Stimulated activated naive CD8-positive, alpha-beta T cell treated with anti-CD3 and anti-CD28 coated beads, Interleukin-15, Interleukin-2, amounts not matched to agents 100 ng/mL and 50 ng/mL, for 24 hours (primary cell): ENCODE measurements around the gene STAT2.

ENCODE experiments used
- H3K27ac Mint-ChIP-seq: one replicate; pipeline ENCODE4 v1.8.0; 2021; ENCODE audit warnings: mild to moderate bottlenecking, mixed read lengths
- H3K27me3 Mint-ChIP-seq: one replicate; pipeline ENCODE4 v1.8.0; 2021; ENCODE audit warnings: mixed read lengths
- H3K36me3 Mint-ChIP-seq: one replicate; pipeline ENCODE4 v1.8.0; 2021; ENCODE audit warnings: low read depth, mixed read lengths
- H3K4me1 Mint-ChIP-seq: one replicate; pipeline ENCODE4 v1.8.0; 2021; ENCODE audit warnings: low read depth, mixed read lengths
- H3K4me3 Mint-ChIP-seq: one replicate; pipeline ENCODE4 v1.8.0; 2021; ENCODE audit warnings: mild to moderate bottlenecking, mixed read lengths
- H3K9me3 Mint-ChIP-seq: one replicate; pipeline ENCODE4 v1.8.0; 2021; ENCODE audit warnings: mixed read lengths

STAT2 gene

GRCh38 chr12:56297400-56297799 is 62.5 kb downstream of the STAT2 start:
- peak overlapping the region; percentile 37 for H3K4me3 Mint-ChIP-seq
- H3K36me3 Mint-ChIP-seq = peaks cover 48% of the 10 kb centered on the region
- H3K4me1 Mint-ChIP-seq = peaks cover 66% of the 10 kb centered on the region
- no peaks in the 10 kb centered on the region for H3K27me3 Mint-ChIP-seq
- H3K27ac Mint-ChIP-seq = peak overlapping the region; percentile 58
- H3K9me3 Mint-ChIP-seq = no peaks in the 10 kb centered on the region

- Mint-ChIP-seq H3K4me3 (peak overlapping the region; percentile 6), H3K9me3 (no peaks in the 10 kb centered on the region), H3K27me3 (no peaks in the 10 kb centered on the region), H3K27ac (no peak overlapping the region), H3K36me3 (peaks cover 50% of the 10 kb centered on the region), H3K4me1 (peaks cover 66% of the 10 kb centered on the region)
These were observed 63.6 kb downstream of the STAT2 start for GRCh38 chr12:56296295-56296694.

- H3K36me3 Mint-ChIP-seq = peaks cover 59% of the 10 kb centered on the region
- peaks cover 60% of the 10 kb centered on the region for H3K4me1 Mint-ChIP-seq
- H3K27me3 Mint-ChIP-seq = no peaks in the 10 kb centered on the region
- H3K27ac Mint-ChIP-seq = peak overlapping the region; percentile 77
- no peaks in the 10 kb centered on the region for H3K9me3 Mint-ChIP-seq
- H3K4me3 Mint-ChIP-seq = no peak overlapping the region
These were observed 66.1 kb downstream of the STAT2 start for GRCh38 chr12:56293795-56294194.
